Measurements from ENCODE around the gene CRADD. TPM values are rescaled to one million over a fixed set of nuclear protein-coding genes. Genes with fewer than 3 reads are reported as not detected.

Gene CRADD
- polyA plus RNA-seq, 1 of the 3 experiments (the other 2 are of a cell fraction), result 13.6 TPM

DNA sequence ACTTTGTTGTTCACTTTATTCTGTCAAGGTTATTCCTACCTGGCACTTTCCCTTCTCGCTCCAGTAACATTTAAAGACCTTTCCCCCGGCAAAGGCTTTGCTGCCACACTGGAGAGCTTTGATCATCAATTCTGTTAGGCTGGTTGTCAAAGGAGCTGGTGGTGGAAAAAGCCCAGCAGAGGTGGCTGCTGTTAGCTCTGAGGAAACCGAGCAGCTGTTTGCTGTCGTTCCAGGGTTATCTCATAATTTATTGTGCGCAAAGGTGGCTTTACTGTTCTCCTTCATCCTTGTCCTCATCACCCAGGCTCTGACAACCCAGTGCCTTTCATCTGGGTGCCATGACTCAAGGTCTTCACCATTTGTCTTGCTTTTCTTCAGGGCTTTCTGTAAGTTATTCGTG lies 38.2 kb upstream of the CRADD start:
- Histone ChIP-seq H3K4me3 (ENCODE audit: low read depth in 2 of 2, low read length in 1 of 2) (no peak overlapping the region), H3K9me2 (no peaks in the 10 kb centered on the region), H3K27ac (ENCODE audit: low read depth in 2 of 2, low read length in 1 of 2) (0 out of 4 replicates have a peak overlapping the region, but pooled peaks of 1 of the 2 experiments have one; percentile 24), H3K9me3 (no peaks in the 10 kb centered on the region), H2AFZ (ENCODE audit: low read depth) (no peak overlapping the region), H3K9ac (no peak overlapping the region), H3K4me1 (ENCODE audit: control insufficient read depth in 1 of 2, insufficient read depth in 2 of 2, low read depth in 1 of 2, low read length in 1 of 2) (no peaks in the 10 kb centered on the region; a peak in 1 of 4 replicates), H3K36me3 (replicated peaks in 1 of 2; ENCODE audit: control insufficient read depth in 1 of 2, insufficient read depth in 2 of 2, low read length in 1 of 2) (no peaks in the 10 kb centered on the region), H3K4me2 (no peak overlapping the region), H3F3A (replicated peaks; ENCODE audit: insufficient read depth) (peaks cover 18% of the 10 kb centered on the region), H3K27me3 (ENCODE audit: insufficient read depth) (no peaks in the 10 kb centered on the region), H3K79me2 (ENCODE audit: insufficient read depth) (no peaks in the 10 kb centered on the region), H4K20me1 (ENCODE audit: insufficient read depth) (no peaks in the 10 kb centered on the region)
- ChIA-PET POLR2A (no interaction called here), CTCF (no interaction called here)
- no peak for DNase-seq
- WGBS (ENCODE audit: low lambda C conversion rate), result 76% methylated on average over 6 of the region's 6 CpGs
- TF ChIP-seq RXRA (IDR thresholded peaks at IDR 0.05; ENCODE audit: borderline replicate concordance, low read depth) (no peak), RCOR1 (IDR thresholded peaks at IDR 0.05; ENCODE audit: low read length) (no peak)
- TF ChIP-seq, protein P1, sequence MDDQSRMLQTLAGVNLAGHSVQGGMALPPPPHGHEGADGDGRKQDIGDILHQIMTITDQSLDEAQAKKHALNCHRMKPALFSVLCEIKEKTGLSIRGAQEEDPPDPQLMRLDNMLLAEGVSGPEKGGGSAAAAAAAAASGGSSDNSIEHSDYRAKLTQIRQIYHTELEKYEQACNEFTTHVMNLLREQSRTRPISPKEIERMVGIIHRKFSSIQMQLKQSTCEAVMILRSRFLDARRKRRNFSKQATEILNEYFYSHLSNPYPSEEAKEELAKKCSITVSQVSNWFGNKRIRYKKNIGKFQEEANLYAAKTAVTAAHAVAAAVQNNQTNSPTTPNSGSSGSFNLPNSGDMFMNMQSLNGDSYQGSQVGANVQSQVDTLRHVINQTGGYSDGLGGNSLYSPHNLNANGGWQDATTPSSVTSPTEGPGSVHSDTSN (IDR thresholded peaks at IDR 0.05), result no peak
- TF ChIP-seq, protein P2, sequence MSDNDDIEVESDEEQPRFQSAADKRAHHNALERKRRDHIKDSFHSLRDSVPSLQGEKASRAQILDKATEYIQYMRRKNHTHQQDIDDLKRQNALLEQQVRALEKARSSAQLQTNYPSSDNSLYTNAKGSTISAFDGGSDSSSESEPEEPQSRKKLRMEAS (IDR thresholded peaks at IDR 0.05; ENCODE audit: low read depth), result no peak
- TF ChIP-seq, protein P3, sequence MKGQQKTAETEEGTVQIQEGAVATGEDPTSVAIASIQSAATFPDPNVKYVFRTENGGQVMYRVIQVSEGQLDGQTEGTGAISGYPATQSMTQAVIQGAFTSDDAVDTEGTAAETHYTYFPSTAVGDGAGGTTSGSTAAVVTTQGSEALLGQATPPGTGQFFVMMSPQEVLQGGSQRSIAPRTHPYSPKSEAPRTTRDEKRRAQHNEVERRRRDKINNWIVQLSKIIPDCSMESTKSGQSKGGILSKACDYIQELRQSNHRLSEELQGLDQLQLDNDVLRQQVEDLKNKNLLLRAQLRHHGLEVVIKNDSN (IDR thresholded peaks at IDR 0.05; ENCODE audit: borderline replicate concordance, low read depth), result no peak

DNA sequence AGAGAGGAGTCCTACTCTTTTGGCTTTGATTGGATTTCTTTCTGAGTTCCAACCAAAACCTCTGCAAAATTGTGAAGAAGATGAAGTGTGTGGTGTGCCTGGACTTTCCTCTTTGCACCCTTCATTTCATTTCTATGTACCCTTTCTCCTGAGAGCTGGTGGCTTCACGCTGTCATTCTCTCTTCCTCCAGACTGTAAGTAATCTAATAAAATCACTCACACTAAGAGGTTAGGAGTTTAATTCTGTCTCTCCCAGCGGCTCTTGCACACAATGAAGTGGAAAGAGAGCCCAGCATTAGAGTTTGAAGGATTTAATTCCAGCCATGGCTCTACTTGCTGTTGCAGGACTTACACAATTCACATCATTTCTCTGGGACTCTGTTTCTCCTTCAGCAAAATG lies 37.8 kb upstream of the CRADD start:
- H3K9ac ChIP-seq, result no peak overlapping the region
- ChIA-PET CTCF (no interaction called here), POLR2A (no interaction called here)
- TF ChIP-seq FOXJ3 (CRISPR knock-in tag; IDR thresholded peaks at IDR 0.05) (no peak), TCF12 (IDR thresholded peaks at IDR 0.05) (no peak), SMC3 (IDR thresholded peaks at IDR 0.05; ENCODE audit: low read depth, low read length) (no peak), NRF1 (IDR thresholded peaks at IDR 0.05; ENCODE audit: low read depth, low read length) (no peak), GABPA (IDR thresholded peaks at IDR 0.05; ENCODE audit: low read depth) (no peak), CHD2 (IDR thresholded peaks at IDR 0.05; ENCODE audit: low read length, partially characterized antibody) (no peak), POLR2AphosphoS5 (IDR thresholded peaks at IDR 0.05; ENCODE audit: low read depth, low read length) (no peak), JUND (IDR thresholded peaks at IDR 0.05) (no peak), EZH2phosphoT487 (IDR thresholded peaks at IDR 0.05; ENCODE audit: borderline replicate concordance, low read depth) (no peak), NFIC (IDR thresholded peaks at IDR 0.05; ENCODE audit: borderline replicate concordance) (no peak), GATA2 (CRISPR knock-in tag; IDR thresholded peaks at IDR 0.05) (no peak), EP300 (IDR thresholded peaks at IDR 0.05; ENCODE audit: borderline replicate concordance in 1 of 2, low read depth in 1 of 2, low read length in 1 of 2) (no peak), MXI1 (IDR thresholded peaks at IDR 0.05; ENCODE audit: low read depth, low read length) (no peak), RAD21 (IDR thresholded peaks at IDR 0.05; ENCODE audit: low read length) (no peak)
- TF ChIP-seq, protein P4, sequence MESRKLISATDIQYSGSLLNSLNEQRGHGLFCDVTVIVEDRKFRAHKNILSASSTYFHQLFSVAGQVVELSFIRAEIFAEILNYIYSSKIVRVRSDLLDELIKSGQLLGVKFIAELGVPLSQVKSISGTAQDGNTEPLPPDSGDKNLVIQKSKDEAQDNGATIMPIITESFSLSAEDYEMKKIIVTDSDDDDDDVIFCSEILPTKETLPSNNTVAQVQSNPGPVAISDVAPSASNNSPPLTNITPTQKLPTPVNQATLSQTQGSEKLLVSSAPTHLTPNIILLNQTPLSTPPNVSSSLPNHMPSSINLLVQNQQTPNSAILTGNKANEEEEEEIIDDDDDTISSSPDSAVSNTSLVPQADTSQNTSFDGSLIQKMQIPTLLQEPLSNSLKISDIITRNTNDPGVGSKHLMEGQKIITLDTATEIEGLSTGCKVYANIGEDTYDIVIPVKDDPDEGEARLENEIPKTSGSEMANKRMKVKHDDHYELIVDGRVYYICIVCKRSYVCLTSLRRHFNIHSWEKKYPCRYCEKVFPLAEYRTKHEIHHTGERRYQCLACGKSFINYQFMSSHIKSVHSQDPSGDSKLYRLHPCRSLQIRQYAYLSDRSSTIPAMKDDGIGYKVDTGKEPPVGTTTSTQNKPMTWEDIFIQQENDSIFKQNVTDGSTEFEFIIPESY (IDR thresholded peaks at IDR 0.05; ENCODE audit: borderline replicate concordance, low read depth), result no peak
- TF ChIP-seq, protein P1 (IDR thresholded peaks at IDR 0.05), result no peak
- TF ChIP-seq, protein P5, sequence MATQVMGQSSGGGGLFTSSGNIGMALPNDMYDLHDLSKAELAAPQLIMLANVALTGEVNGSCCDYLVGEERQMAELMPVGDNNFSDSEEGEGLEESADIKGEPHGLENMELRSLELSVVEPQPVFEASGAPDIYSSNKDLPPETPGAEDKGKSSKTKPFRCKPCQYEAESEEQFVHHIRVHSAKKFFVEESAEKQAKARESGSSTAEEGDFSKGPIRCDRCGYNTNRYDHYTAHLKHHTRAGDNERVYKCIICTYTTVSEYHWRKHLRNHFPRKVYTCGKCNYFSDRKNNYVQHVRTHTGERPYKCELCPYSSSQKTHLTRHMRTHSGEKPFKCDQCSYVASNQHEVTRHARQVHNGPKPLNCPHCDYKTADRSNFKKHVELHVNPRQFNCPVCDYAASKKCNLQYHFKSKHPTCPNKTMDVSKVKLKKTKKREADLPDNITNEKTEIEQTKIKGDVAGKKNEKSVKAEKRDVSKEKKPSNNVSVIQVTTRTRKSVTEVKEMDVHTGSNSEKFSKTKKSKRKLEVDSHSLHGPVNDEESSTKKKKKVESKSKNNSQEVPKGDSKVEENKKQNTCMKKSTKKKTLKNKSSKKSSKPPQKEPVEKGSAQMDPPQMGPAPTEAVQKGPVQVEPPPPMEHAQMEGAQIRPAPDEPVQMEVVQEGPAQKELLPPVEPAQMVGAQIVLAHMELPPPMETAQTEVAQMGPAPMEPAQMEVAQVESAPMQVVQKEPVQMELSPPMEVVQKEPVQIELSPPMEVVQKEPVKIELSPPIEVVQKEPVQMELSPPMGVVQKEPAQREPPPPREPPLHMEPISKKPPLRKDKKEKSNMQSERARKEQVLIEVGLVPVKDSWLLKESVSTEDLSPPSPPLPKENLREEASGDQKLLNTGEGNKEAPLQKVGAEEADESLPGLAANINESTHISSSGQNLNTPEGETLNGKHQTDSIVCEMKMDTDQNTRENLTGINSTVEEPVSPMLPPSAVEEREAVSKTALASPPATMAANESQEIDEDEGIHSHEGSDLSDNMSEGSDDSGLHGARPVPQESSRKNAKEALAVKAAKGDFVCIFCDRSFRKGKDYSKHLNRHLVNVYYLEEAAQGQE (IDR thresholded peaks at IDR 0.05; ENCODE audit: low read depth, low read length), result no peak

More for the DNA sequence above, 37.8 kb upstream of the CRADD start:
- H3K27ac ChIP-seq (ENCODE audit: low read depth in 2 of 2, low read length in 1 of 2), result no peak overlapping the region
- H4K20me1 ChIP-seq (ENCODE audit: insufficient read depth), result no peaks in the 10 kb centered on the region
- no peak overlapping the region for H3K4me3 ChIP-seq (ENCODE audit: low read depth in 2 of 2, low read length in 1 of 2)
- H3K4me1 ChIP-seq (ENCODE audit: control insufficient read depth in 1 of 2, insufficient read depth in 2 of 2, low read depth in 1 of 2, low read length in 1 of 2), result no peaks in the 10 kb centered on the region; a peak in 1 of 4 replicates
- no peak overlapping the region for H3K4me2 ChIP-seq
- H3K27me3 ChIP-seq (ENCODE audit: insufficient read depth), result no peaks in the 10 kb centered on the region
- no peaks in the 10 kb centered on the region for H3K9me2 ChIP-seq
- DNase-seq, result no peak
- no peaks in the 10 kb centered on the region for H3K79me2 ChIP-seq (ENCODE audit: insufficient read depth)
- no peaks in the 10 kb centered on the region for H3K9me3 ChIP-seq
- WGBS (ENCODE audit: low lambda C conversion rate), result 59% methylated on average over 2 of the region's 2 CpGs
- H3F3A ChIP-seq (replicated peaks; ENCODE audit: insufficient read depth), result peaks cover 14% of the 10 kb centered on the region
- H3K36me3 ChIP-seq (replicated peaks in 1 of 2; ENCODE audit: control insufficient read depth in 1 of 2, insufficient read depth in 2 of 2, low read length in 1 of 2), result no peaks in the 10 kb centered on the region
- no peak overlapping the region for H2AFZ ChIP-seq (ENCODE audit: low read depth)
